Activated CD4-positive, alpha-beta memory T cell treated with anti-CD3 and anti-CD28 coated beads for 36 hours (primary cell): ENCODE measurements around the gene ADGRG4. TPM values are rescaled to one million over a fixed set of nuclear protein-coding genes. Genes with fewer than 3 reads are reported as not detected.
"Not testable (repeated sequence)": the region's sequence is repeated elsewhere in the genome, so short reads cannot be mapped to it uniquely, and the experiment has no call there.

Experiments
- CTCF ChIA-PET: fragments of 350-600 bp; sonication (Branson Sonifier 250); formaldehyde crosslinking; loops from one replicate; lab custom pipeline; 2021; ENCODE audit warnings: antibody characterized with exemption, inconsistent platforms; lab: Charles Lee
- POLR2A ChIA-PET: fragments of 350-600 bp; sonication (Branson Sonifier 250); formaldehyde crosslinking; loops from one replicate; lab custom pipeline; 2021; ENCODE audit warnings: antibody characterized with exemption; lab: Charles Lee
- DNase-seq: peaks from one replicate; pipeline ENCODE4 v3.0.0-alpha.2; 2020
- H3K27ac Mint-ChIP-seq: one replicate; pipeline ENCODE4 v1.8.0; 2021; ENCODE audit warnings: mixed read lengths
- H3K27me3 Mint-ChIP-seq: one replicate; pipeline ENCODE4 v1.8.0; 2021; ENCODE audit warnings: mixed read lengths
- H3K36me3 Mint-ChIP-seq: one replicate; pipeline ENCODE4 v1.8.0; 2021; ENCODE audit warnings: mixed read lengths
- H3K4me1 Mint-ChIP-seq: one replicate; pipeline ENCODE4 v1.8.0; 2021; ENCODE audit warnings: low read depth, mixed read lengths
- H3K4me3 Mint-ChIP-seq: one replicate; pipeline ENCODE4 v1.8.0; 2021; ENCODE audit warnings: mild to moderate bottlenecking, mixed read lengths
- H3K9me3 Mint-ChIP-seq: one replicate; pipeline ENCODE4 v1.8.0; 2021; ENCODE audit warnings: mixed read lengths
- intact Hi-C: fragments of 100-400 bp; cut with micrococcal nuclease; formaldehyde crosslinking; loops from one replicate; pipeline ENCODE4 v1.15.1; 2023
- total RNA-seq, 2 experiments: library from RNA; stranded (reverse); gene quantifications; one replicate each; pipeline ENCODE4 v1.2.3, GENCODE V29; 2021

ADGRG4 gene
- total RNA-seq, 2 experiments from 2014 or later, result not detected

DNA sequence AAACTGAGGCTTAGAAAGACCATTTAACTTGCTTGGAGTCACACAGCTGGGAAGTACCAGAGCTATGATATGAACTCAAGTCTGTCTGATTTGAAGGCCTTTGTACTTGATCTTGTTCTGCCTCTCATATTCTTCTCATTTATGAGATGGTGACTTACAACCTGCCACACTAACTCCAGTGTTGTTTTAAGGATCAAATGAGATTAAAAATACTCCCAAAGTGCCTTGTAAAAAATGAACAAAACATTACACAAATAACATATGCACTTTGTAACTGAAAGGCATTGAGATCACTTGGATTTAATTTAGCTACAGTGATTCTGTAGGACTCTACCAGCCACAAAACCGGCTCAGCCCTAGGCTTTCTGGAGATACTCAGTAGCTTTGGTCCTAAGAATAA lies 33.9 kb upstream of the ADGRG4 start:
- Mint-ChIP-seq H3K27ac (no peak overlapping the region), H3K9me3 (no peaks in the 10 kb centered on the region), H3K27me3 (no peaks in the 10 kb centered on the region), H3K4me3 (no peak overlapping the region), H3K36me3 (no peaks in the 10 kb centered on the region), H3K4me1 (peaks cover 2% of the 10 kb centered on the region)
- DNase-seq, result no peak
- CTCF ChIA-PET, result interaction anchor here (0.7 to 4.3 kb wide), 4 partner anchors 11 to 292 kb away, joined by 3 to 41 read pairs (median 4); no protein-coding TSS in a partner anchor
- intact Hi-C loops, result no loop called here
- POLR2A ChIA-PET, result no interaction called here

DNA sequence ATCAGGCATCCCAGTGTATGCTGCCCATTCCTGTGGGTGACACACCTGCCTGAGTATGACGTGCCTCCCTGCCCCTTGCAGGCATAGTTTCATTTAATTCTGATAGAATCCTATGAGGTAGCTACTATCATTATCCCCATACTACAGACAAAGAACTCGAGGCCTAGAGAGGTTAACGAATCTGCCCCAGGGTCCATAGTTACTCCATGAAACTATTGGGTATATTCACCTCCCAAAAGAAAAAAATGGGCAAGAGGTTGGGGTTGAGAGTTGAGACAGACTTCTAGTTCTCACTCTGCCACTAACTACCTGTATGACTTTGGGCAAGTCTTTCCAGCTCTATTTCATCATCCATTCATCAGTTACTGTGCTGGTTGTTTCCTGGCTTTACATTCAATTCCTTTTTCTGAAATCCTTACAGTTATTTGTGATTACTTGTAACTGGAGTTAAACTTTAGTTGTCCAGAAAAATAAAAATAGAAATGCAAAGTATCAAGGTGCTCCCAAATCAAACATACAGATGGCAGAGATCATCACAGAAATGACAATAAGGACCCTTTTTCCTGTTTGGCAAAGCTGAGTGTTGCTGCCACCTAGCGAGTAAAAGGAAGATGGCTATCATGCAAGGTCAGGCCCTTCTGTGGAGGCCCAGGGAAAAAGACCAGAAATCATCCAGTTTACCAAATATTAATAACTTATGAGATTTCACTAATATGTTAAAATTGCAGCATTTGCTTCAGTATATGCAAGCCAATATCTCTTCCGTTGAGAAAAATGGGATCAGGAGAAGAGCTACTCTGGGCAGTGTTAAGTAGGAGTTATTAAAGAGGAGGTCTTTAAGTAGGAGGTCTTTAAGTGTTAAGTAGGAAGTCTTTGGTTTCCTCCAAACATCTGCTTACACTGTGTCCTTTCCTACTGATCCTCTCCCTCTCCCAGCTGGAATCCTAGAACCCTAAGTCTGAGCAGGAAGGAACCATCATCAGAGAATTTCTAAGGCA lies 32.4 kb upstream of the ADGRG4 start:
- DNase-seq, result peak; percentile 57
- no peak overlapping the region for H3K4me3 Mint-ChIP-seq
- no peak overlapping the region for H3K27ac Mint-ChIP-seq
- H3K36me3 Mint-ChIP-seq, result no peaks in the 10 kb centered on the region
- ChIA-PET POLR2A (no interaction called here), CTCF (interaction anchor here (0.6 to 4.3 kb wide), 17 partner anchors 8 to 963 kb away, joined by 3 to 41 read pairs (median 3); no protein-coding TSS in a partner anchor)
- no peaks in the 10 kb centered on the region for H3K27me3 Mint-ChIP-seq
- peaks cover 4% of the 10 kb centered on the region for H3K4me1 Mint-ChIP-seq
- intact Hi-C loops, result loop anchor here (1.0 to 2.0 kb wide), 2 partner anchors 40 to 240 kb away; no protein-coding TSS in a partner anchor
- H3K9me3 Mint-ChIP-seq, result no peaks in the 10 kb centered on the region

DNA sequence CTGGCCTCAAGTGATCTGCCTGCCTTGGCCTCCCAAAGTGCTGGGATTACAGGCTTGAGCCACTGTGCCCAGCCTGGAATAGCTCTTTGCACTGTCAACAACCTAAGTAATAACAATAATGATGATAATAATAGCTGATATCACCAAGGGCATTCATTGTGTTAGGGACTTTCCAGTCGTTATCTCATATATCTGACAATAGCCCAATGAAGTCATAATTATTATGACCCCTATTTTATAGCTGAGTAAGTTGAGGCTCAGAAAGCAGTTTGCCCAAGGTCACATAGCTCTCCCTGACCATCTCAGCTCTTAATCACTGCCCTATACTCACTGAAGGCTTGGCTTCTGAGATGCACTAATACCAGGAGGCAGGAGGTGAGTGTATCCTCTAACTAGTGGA lies 30.8 kb upstream of the ADGRG4 start:
- no peaks in the 10 kb centered on the region for H3K9me3 Mint-ChIP-seq
- H3K27me3 Mint-ChIP-seq, result no peaks in the 10 kb centered on the region
- no peak overlapping the region for H3K27ac Mint-ChIP-seq
- H3K4me3 Mint-ChIP-seq, result no peak overlapping the region
- DNase-seq, result no peak
- intact Hi-C loops, result loop anchor here (2.0 kb wide), 1 partner anchor 41 kb away; no protein-coding TSS in a partner anchor
- POLR2A ChIA-PET, result no interaction called here
- CTCF ChIA-PET, result interaction anchor here (0.9 to 4.3 kb wide), 5 partner anchors 11 to 425 kb away, joined by 4 to 41 read pairs (median 4); no protein-coding TSS in a partner anchor
- H3K36me3 Mint-ChIP-seq, result no peaks in the 10 kb centered on the region
- H3K4me1 Mint-ChIP-seq, result peaks cover 4% of the 10 kb centered on the region

DNA sequence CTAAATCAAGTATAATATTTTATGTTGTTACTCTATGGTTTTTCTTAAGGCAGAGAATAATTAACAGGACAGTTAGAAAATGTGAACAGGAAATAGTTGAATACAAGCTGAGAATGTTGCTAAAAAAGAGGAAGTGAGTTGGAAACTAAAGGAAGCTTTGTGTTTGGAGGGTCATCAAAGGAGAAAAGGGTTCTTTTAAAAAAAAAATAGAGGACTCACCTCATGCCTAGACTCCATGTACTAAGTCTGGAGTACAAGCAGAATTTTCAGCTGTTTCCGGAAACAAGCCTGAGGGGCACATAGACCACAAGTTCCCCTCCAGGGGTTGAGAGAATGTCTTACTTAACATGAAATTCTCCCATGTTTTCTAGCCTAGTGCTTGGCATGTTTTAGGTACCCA lies 29.5 kb upstream of the ADGRG4 start:
- POLR2A ChIA-PET, result no interaction called here
- DNase-seq, result no peak
- no peaks in the 10 kb centered on the region for H3K9me3 Mint-ChIP-seq

DNA sequence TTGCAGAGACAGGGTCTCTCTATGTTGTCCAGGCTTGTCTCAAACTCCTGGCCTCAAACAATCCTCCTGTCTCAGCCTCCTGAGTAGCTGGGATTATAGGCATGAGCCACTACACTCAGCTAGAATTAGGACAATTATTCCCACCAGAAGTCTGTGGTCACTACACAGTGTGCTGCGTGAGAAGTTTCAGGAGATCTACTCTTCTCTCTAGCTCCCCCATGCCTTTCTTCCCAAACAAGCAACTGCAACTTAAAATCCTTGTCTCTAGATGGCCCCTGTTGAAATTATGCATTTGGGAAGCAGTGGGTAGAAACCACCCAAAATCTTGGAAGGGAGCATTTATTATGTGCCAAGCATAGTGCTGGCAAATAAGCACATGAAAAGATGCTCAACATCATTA lies 28.4 kb upstream of the ADGRG4 start:
- no peaks in the 10 kb centered on the region for H3K9me3 Mint-ChIP-seq
- intact Hi-C loops, result no loop called here

More for the DNA sequence above, 29.5 kb upstream of the ADGRG4 start:
- intact Hi-C loops, result no loop called here
- Mint-ChIP-seq H3K27me3 (no peaks in the 10 kb centered on the region), H3K27ac (no peak overlapping the region), H3K4me3 (no peak overlapping the region), H3K4me1 (peaks cover 4% of the 10 kb centered on the region), H3K36me3 (no peaks in the 10 kb centered on the region)
- CTCF ChIA-PET, result interaction anchor here (2.5 kb wide), 1 partner anchor 243 kb away, joined by 8 read pairs; no protein-coding TSS in a partner anchor

DNA sequence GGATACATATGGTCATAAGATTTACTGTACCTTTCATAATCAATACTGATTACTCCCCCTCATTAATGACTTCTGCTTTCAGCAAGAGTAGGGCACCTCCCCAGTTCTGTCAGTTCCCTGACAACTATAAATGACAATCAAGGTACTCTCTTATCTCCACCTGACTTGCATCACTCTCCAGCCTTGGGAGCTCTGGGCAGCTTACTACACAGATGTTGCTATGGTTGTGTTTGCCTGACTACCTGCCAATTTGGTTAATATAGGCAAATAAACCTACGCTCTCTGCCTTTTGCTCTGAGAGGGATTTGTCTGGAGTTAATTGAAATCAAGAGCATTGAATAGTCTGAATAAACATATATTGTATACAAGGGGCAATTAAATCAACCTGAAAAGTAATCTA lies 26.8 kb upstream of the ADGRG4 start:
- no peaks in the 10 kb centered on the region for H3K27me3 Mint-ChIP-seq
- H3K4me3 Mint-ChIP-seq, result no peak overlapping the region
- DNase-seq, result no peak
- intact Hi-C loops, result no loop called here
- peaks cover 2% of the 10 kb centered on the region for H3K4me1 Mint-ChIP-seq
- no peaks in the 10 kb centered on the region for H3K36me3 Mint-ChIP-seq
- no peaks in the 10 kb centered on the region for H3K9me3 Mint-ChIP-seq
- POLR2A ChIA-PET, result no interaction called here
- CTCF ChIA-PET, result no interaction called here
- H3K27ac Mint-ChIP-seq, result no peak overlapping the region

More for the DNA sequence above, 28.4 kb upstream of the ADGRG4 start:
- Mint-ChIP-seq H3K27me3 (no peaks in the 10 kb centered on the region), H3K27ac (no peak overlapping the region), H3K36me3 (no peaks in the 10 kb centered on the region), H3K4me1 (peaks cover 4% of the 10 kb centered on the region), H3K4me3 (no peak overlapping the region)
- ChIA-PET POLR2A (no interaction called here), CTCF (interaction anchor here (2.5 kb wide), 1 partner anchor 244 kb away, joined by 8 read pairs; no protein-coding TSS in a partner anchor)
- DNase-seq, result no peak

DNA sequence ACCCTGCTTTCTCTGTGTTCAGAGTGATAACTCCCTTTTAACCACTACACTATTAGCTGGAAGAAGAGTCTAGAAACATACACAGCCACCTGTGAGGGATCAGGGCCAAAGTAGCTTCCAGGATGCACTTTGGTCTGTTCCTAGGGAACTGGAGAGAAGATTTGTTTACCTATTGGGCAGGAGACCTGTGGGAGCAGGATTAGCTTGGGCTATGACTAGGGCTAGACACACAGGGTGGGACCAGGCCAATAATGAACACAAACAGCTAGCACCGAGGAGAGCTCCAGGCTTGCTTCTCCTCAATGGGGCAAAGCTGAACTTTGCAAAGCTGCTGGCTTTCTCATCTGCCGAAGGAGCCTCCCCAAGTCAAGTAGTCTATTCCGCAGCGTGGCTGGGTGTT lies 25.2 kb upstream of the ADGRG4 start:
- H3K4me3 Mint-ChIP-seq, result no peak overlapping the region

DNA sequence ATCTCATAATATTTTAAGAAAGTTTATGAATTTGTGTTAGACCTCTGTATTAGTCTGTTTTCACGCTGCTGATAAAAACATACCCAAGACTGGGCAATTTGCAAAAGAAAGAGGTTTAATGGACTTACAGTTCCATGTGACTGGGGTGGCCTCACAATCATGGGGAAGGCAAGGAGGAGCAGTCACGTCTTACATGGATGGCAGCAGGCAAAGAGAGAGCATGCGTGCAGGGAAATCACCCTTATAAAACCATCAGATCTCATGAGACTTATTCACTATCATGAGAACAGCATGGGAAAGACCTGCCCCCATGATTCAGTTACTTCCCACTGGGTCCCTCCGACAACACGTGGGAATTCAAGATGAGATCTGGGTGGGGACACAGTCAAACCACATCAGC lies 14.4 kb upstream of the ADGRG4 start:
- H3K9me3 Mint-ChIP-seq, intact Hi-C loops, POLR2A ChIA-PET, H3K4me1 Mint-ChIP-seq, H3K36me3 Mint-ChIP-seq, DNase-seq, H3K4me3 Mint-ChIP-seq, H3K27me3 Mint-ChIP-seq, H3K27ac Mint-ChIP-seq: not testable (repeated sequence)
- CTCF ChIA-PET, result interaction anchor here (1.2 kb wide), 1 partner anchor 17 kb away, joined by 3 read pairs; no protein-coding TSS in a partner anchor

More for the DNA sequence above, 25.2 kb upstream of the ADGRG4 start:
- peaks cover 2% of the 10 kb centered on the region for H3K4me1 Mint-ChIP-seq
- H3K9me3 Mint-ChIP-seq, result no peaks in the 10 kb centered on the region
- ChIA-PET CTCF (interaction anchor here (0.8 kb wide), 1 partner anchor 10 kb away, joined by 3 read pairs; no protein-coding TSS in a partner anchor), POLR2A (no interaction called here)
- H3K27me3 Mint-ChIP-seq, result no peaks in the 10 kb centered on the region
- DNase-seq, result no peak
- no peak overlapping the region for H3K27ac Mint-ChIP-seq
- intact Hi-C loops, result no loop called here
- no peaks in the 10 kb centered on the region for H3K36me3 Mint-ChIP-seq

DNA sequence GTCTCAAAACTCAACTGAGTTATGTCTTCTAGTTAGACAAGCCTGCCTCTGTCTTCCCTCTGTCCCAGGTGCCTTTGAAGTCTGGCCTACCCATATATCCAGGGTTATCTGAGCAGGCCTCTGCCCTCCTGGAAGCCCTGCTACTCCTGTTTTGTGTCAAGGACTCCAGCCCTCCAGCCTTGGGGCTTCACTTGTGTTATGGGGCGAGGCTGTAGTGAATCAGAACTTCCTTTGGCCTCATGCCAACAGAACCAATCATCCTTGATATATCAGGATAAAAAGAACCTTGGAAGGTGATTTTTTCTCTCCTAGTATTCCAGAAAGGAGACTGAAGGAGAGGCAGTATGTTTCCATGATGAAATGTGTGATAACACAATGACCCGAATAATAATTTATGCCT lies 8.9 kb upstream of the ADGRG4 start:
- no peak for DNase-seq
- H3K27ac Mint-ChIP-seq, result no peak overlapping the region
- intact Hi-C loops, result no loop called here
- no peak overlapping the region for H3K4me3 Mint-ChIP-seq
- no peaks in the 10 kb centered on the region for H3K4me1 Mint-ChIP-seq
- CTCF ChIA-PET, result no interaction called here
- POLR2A ChIA-PET, result no interaction called here
- no peaks in the 10 kb centered on the region for H3K9me3 Mint-ChIP-seq
- peaks cover 2% of the 10 kb centered on the region for H3K27me3 Mint-ChIP-seq
- H3K36me3 Mint-ChIP-seq, result no peaks in the 10 kb centered on the region

DNA sequence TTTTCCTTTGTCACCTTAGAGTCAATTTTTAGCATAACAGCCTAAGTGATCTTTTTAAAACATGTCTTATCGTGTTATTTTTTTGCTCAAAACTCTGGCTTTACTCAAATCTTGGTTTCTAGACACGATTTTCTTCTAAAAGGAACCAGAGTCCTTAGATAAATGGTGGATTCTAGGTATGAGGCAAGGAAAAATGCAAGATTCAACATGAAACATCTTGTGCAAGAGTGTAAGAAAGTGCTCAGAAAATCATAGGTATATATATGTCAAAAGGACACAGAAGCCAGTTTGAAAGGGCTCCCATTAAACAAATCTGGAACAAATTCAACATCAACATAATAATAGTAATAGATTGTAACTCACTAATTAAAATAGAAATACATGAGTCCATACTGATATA lies 8.1 kb upstream of the ADGRG4 start:
- DNase-seq, result no peak
- POLR2A ChIA-PET, result no interaction called here
- Mint-ChIP-seq H3K9me3 (no peaks in the 10 kb centered on the region), H3K36me3 (no peaks in the 10 kb centered on the region), H3K4me3 (no peak overlapping the region), H3K27me3 (peaks cover 2% of the 10 kb centered on the region), H3K27ac (no peak overlapping the region), H3K4me1 (no peaks in the 10 kb centered on the region)
- CTCF ChIA-PET, result no interaction called here
- intact Hi-C loops, result no loop called here

DNA sequence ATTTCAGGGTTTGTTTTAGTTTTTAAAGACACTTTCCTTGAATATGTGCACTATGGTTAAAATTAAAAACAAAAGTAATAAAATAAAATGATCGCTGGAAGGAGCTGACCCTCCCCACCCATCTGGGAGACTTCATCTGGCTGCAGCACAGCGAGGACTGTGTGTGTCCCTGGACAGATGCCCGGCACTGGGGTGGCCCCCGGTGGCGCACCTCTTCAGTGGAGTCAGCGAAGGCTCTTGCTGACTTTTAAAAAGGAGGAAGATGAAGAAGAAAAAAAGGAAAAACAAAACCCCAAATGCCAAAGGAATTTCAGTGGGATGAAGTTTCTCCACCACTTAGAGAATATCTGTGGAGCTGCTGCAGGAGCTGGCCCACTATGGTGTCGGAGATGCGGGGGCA lies 5.4 kb upstream of the ADGRG4 start:
- CTCF ChIA-PET, result no interaction called here
- Mint-ChIP-seq H3K27ac (no peak overlapping the region), H3K27me3 (peaks cover 2% of the 10 kb centered on the region), H3K4me3 (no peak overlapping the region), H3K9me3 (no peaks in the 10 kb centered on the region), H3K4me1 (no peaks in the 10 kb centered on the region), H3K36me3 (no peaks in the 10 kb centered on the region)
- POLR2A ChIA-PET, result no interaction called here
- intact Hi-C loops, result no loop called here
- DNase-seq, result no peak

DNA sequence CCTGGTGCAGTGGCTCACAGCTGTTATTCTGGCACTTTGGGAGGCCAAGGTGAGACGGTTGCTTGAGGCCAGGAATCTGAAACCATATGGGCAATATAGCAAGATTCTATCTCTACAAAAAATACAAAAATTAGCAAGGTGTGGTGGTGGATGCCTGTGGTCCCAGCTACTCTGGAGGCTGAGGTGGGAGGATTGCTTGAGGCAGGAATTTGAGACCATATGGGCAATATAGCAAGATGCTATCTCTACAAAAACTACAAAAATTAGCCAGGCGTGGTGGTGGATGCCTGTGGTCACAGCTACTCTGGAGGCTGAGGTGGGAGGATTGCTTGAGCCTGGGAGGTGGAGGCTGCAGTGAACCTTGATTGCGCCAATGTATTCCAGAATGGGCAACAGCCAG lies 2.3 kb downstream of the ADGRG4 start:
- intact Hi-C loops, result no loop called here
- Mint-ChIP-seq H3K27me3 (no peaks in the 10 kb centered on the region), H3K4me1 (no peaks in the 10 kb centered on the region), H3K9me3 (no peaks in the 10 kb centered on the region), H3K27ac (no peak overlapping the region), H3K36me3 (no peaks in the 10 kb centered on the region), H3K4me3 (no peak overlapping the region)
- ChIA-PET POLR2A (no interaction called here), CTCF (no interaction called here)
- no peak for DNase-seq
